ENCODE results near the gene RCBTB1. TPM values are rescaled to one million over a fixed set of nuclear protein-coding genes. Genes with fewer than 3 reads are reported as not detected.

Gene RCBTB1
- polyA plus RNA-seq, 2 of the 4 experiments (the other 2 are of a cell fraction): 11.9 to 20.7 TPM

DNA sequence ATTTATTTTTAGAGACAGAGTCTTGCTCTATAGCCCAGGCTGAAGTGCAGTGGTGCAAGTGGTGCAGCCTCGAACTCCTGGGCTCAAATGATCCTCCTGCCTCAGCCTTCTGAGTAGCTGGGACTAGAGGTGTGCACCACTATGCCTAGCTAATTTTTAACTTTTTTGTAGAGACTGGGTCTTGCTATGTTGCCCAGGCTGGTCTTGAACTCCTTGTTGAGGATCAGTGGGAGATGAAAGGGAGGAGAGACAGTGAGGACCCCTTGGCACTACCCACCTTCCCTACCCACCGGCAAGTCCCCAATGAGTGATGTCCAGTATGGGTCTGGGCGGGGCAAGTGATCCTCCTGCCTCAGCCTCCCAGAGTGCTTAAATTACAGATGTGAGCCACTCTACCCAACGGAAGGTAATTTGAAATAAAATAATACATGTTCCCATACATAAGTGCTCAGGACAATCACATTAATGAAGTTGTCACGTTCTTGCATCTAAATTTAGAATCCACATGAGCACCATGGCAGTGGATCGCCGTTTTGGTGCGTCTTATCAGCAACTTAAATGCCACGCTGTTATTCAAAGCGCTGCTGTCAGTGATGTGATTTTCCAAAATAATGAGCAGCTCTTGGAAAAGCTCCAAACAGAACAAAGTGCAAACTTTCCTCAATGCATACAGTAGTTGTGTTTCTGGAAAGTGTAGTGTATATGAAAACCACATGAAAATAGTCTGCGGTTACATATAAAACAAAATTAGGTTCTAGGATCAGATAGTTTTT lies 37.0 kb upstream of the RCBTB1 start:
- TF ChIP-seq ZSCAN20 (CRISPR knock-in tag; IDR thresholded peaks at IDR 0.05): no peak
- TF ChIP-seq NR3C1 (IDR thresholded peaks at IDR 0.05): no peak
- TF ChIP-seq POLR2A (IDR thresholded peaks at IDR 0.05; ENCODE audit: low read length): no peak
- TF ChIP-seq NPAS2 (CRISPR knock-in tag; IDR thresholded peaks at IDR 0.05; ENCODE audit: borderline replicate concordance): no peak
- no peak for TF ChIP-seq PBX3 (IDR thresholded peaks at IDR 0.05)
- no peak for TF ChIP-seq SMC3 (IDR thresholded peaks at IDR 0.05)
- no peak for TF ChIP-seq PHF8 (IDR thresholded peaks at IDR 0.05; ENCODE audit: borderline replicate concordance, low read depth)
- TF ChIP-seq NFE2L2 (conservative IDR thresholded peaks at IDR 0.05; ENCODE audit: low read length): no peak
- TF ChIP-seq HEYL (CRISPR knock-in tag; IDR thresholded peaks at IDR 0.05): no peak
- TF ChIP-seq RNF2 (IDR thresholded peaks at IDR 0.05; ENCODE audit: borderline replicate concordance, low read depth): no peak
- no peak for TF ChIP-seq HES2 (IDR thresholded peaks at IDR 0.05)
- no peak for TF ChIP-seq REST (IDR thresholded peaks at IDR 0.05)
- no peak for TF ChIP-seq ZC3H11A (IDR thresholded peaks at IDR 0.05)
- no peak for TF ChIP-seq ELK1 (IDR thresholded peaks at IDR 0.05; ENCODE audit: low read depth, low read length)
- no peak for TF ChIP-seq GATA3 (IDR thresholded peaks at IDR 0.05; ENCODE audit: borderline replicate concordance)
- no peak for TF ChIP-seq MAZ (IDR thresholded peaks at IDR 0.05; ENCODE audit: borderline replicate concordance, low read depth, low read length)
- no peak for TF ChIP-seq FOSB (CRISPR knock-in tag; IDR thresholded peaks at IDR 0.05)
- no peak for TF ChIP-seq HDAC2 (IDR thresholded peaks at IDR 0.05)
- Histone ChIP-seq H3K27ac (no peak overlapping the region), H3K4me3 (no peak overlapping the region), H3K9me3 (no peaks in the 10 kb centered on the region), H3K4me2 (no peak overlapping the region), H3K4me1 (peaks cover 10% of the 10 kb centered on the region; the same call in 2 of the 3 replicates)
- 74% methylated on average over 10 of the region's 11 CpGs for WGBS (ENCODE audit: missing lambda C conversion rate)
- FAIRE-seq (no peak), DNase-seq (ENCODE audit: low read depth in 1 of 2, low spot score in 1 of 2) (no peak), ATAC-seq (no peak)
- POLR2A ChIA-PET: no interaction called here
- CTCF ChIA-PET: interaction anchor here (1.3 kb wide), 1 partner anchor 16 kb away, joined by 3 read pairs; no protein-coding TSS in a partner anchor

DNA sequence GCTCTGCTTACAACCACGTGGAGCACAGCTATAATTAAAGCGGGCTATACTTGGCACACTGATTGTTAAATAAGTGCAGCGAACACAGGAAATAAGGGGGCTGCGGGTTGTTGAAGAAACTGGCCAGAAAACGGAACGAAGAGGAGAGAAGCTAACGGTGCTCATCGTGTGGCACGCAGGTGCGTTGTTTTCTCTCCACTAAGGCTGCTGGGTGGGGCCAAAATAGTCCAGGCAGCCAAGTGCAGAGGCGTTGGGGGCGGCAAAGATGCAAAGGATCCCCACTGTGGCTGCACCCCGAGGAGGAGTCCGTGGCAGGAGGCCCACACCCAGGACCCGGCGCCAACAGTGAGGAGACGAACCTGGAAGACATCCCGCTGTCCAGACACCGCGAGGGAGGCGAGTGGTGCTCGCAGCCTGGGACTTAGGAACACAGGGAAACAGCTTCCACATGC lies 34.8 kb upstream of the RCBTB1 start:
- CTCF ChIA-PET: interaction anchor here (1.1 to 2.2 kb wide), 2 partner anchors 11 to 13 kb away, joined by 6 read pairs; no protein-coding TSS in a partner anchor
- Histone ChIP-seq H3K4me1 (peaks cover 2% of the 10 kb centered on the region; the same call in 1 of the 3 replicates), H3K4me2 (no peak overlapping the region), H3K4me3 (no peak overlapping the region), H3K9me3 (no peaks in the 10 kb centered on the region), H3K27ac (no peak overlapping the region)
- POLR2A ChIA-PET: no interaction called here
- WGBS (ENCODE audit: missing lambda C conversion rate): 67% methylated on average over 19 of the region's 22 CpGs
- ATAC-seq (no peak), DNase-seq (ENCODE audit: low read depth in 1 of 2, low spot score in 1 of 2) (no peak), FAIRE-seq (no peak)
- TF ChIP-seq HEYL (CRISPR knock-in tag; IDR thresholded peaks at IDR 0.05): no peak
- no peak for TF ChIP-seq HDAC2 (IDR thresholded peaks at IDR 0.05)
- no peak for TF ChIP-seq USF2 (IDR thresholded peaks at IDR 0.05)
- TF ChIP-seq RFX5 (IDR thresholded peaks at IDR 0.05): no peak
- TF ChIP-seq MAZ (IDR thresholded peaks at IDR 0.05; ENCODE audit: borderline replicate concordance, low read depth, low read length): no peak
- TF ChIP-seq PBX3 (IDR thresholded peaks at IDR 0.05): no peak
- no peak for TF ChIP-seq FOSB (CRISPR knock-in tag; IDR thresholded peaks at IDR 0.05)
- TF ChIP-seq CHD2 (IDR thresholded peaks at IDR 0.05; ENCODE audit: low read length, partially characterized antibody): no peak
- TF ChIP-seq MAX (IDR thresholded peaks at IDR 0.05): no peak
- TF ChIP-seq HES2 (IDR thresholded peaks at IDR 0.05): no peak
- no peak for TF ChIP-seq CBX8 (IDR thresholded peaks at IDR 0.05)
- TF ChIP-seq EHMT2 (IDR thresholded peaks at IDR 0.05; ENCODE audit: low read depth): no peak
- TF ChIP-seq CHD4 (IDR thresholded peaks at IDR 0.05; ENCODE audit: borderline replicate concordance): no peak
- TF ChIP-seq MAFK (IDR thresholded peaks at IDR 0.05; ENCODE audit: partially characterized antibody): no peak
- TF ChIP-seq SREBF2 (IDR thresholded peaks at IDR 0.05): no peak
